VCaP (cell line): ENCODE results near the gene GAS7.
"Not testable (repeated sequence)": the region's sequence is repeated elsewhere in the genome, so short reads cannot be mapped to it uniquely, and the experiment has no call there.

Source experiments
- H3K27ac ChIP-seq: fragments of 450-650 bp; 2 replicates; pipeline ENCODE4 v1.5.1; 2017
- CTCF ChIP-seq: fragments of 450-650 bp; conservative IDR thresholded peaks from 2 replicates; pipeline ENCODE4 v1.5.1; 2017; ENCODE audit warnings: mild to moderate bottlenecking, moderate library complexity

Gene GAS7

GRCh38 chr17:10060526-10060925 lies 137.9 kb downstream of the GAS7 start:
- no peak for TF ChIP-seq CTCF
- no peak overlapping the region for H3K27ac ChIP-seq

GRCh38 chr17:10059684-10060211 lies 138.7 kb downstream of the GAS7 start:
- H3K27ac ChIP-seq, result no peak overlapping the region
- no peak for TF ChIP-seq CTCF

GRCh38 chr17:10058921-10059683 lies 139.3 kb downstream of the GAS7 start:
- TF ChIP-seq CTCF, result no peak
- no peak overlapping the region for H3K27ac ChIP-seq

GRCh38 chr17:10057466-10057865 lies 140.9 kb downstream of the GAS7 start:
- not testable (repeated sequence) for H3K27ac ChIP-seq

GRCh38 chr17:10055262-10055975 lies 143.0 kb downstream of the GAS7 start:
- TF ChIP-seq CTCF, result no peak
- no peak overlapping the region for H3K27ac ChIP-seq

GRCh38 chr17:10053782-10054540 lies 144.4 kb downstream of the GAS7 start:
- no peak for TF ChIP-seq CTCF
- H3K27ac ChIP-seq, result no peak overlapping the region

- H3K27ac ChIP-seq, result no peak overlapping the region
- TF ChIP-seq CTCF, result no peak
These were observed 146.1 kb downstream of the GAS7 start for GRCh38 chr17:10052106-10052813.
